HepG2 (cell line): Measurements from ENCODE around the gene GRIK2. TPM values are rescaled to one million over a fixed set of nuclear protein-coding genes. Genes with fewer than 3 reads are reported as not detected.

Experiments used
- ATAC-seq: fragments of 200-7000 bp; cut with Tn5 transposase; 3 replicates; pipeline ENCODE4 v1.9.1; 2020; ENCODE audit warnings: mild to moderate bottlenecking, moderate library complexity
- BruUV-seq: library from RNA; stranded (reverse); fragments of 400-500 nt; replicated peaks from 2 replicates; lab custom pipeline; 2021; lab: Mats Ljungman, UMichigan
- CTCF ChIA-PET: fragments of 300-600 bp; formaldehyde crosslinking; extraction: SDS; loops from one replicate; lab custom pipeline; 2021; ENCODE audit warnings: low total read pairs, inconsistent platforms, low intra/inter-chr PET ratio; lab: Yijun Ruan, JAX
- POLR2A ChIA-PET: fragments of 350-600 bp; sonication (Branson Sonifier 250); formaldehyde crosslinking; loops from one replicate; lab custom pipeline; 2020; ENCODE audit warnings: antibody characterized with exemption, inconsistent platforms; lab: Yijun Ruan, JAX
- DNase-seq: peaks from one replicate; pipeline ENCODE4 v3.0.0-alpha.2; 2015; ENCODE audit warnings: low spot score
- FAIRE-seq: peaks from 3 replicates; lab custom pipeline; 2011; peaks lifted over from hg19 to GRCh38; lab: Jason Lieb, UNC
- H2AFZ ChIP-seq: one replicate; pipeline ENCODE4 v1.6.1; 2011; ENCODE audit warnings: low read length, inconsistent platforms
- H3K27ac ChIP-seq: fragments of 300-600 bp; 3 replicates; pipeline ENCODE4 v1.8.0; 2011; ENCODE audit warnings: mixed run types, mild to moderate bottlenecking, mixed read lengths, low read length, inconsistent platforms; ENCODE audit not compliant: insufficient read depth; ENCODE audit errors: extremely low read length
- H3K27me3 ChIP-seq, 2 experiments: fragments of 200-600 bp in 1 of 2; 2 replicates in 1 of 2; 3 replicates in 1 of 2; pipeline versions ENCODE4 v1.6.0 to v1.8.0; 2011; ENCODE audit warnings: low read length in 2 of 2, mild to moderate bottlenecking in 2 of 2, moderate library complexity in 2 of 2, inconsistent platforms in 1 of 2; ENCODE audit not compliant: insufficient read depth in 2 of 2, control insufficient read depth in 1 of 2
- H3K36me3 ChIP-seq, 2 experiments: fragments of 200-600 bp in 1 of 2; replicated peaks in 1 of 2; 2 replicates in 1 of 2; 3 replicates in 1 of 2; pipeline versions ENCODE4 v1.5.1 to v1.8.0; 2011; ENCODE audit warnings: low read length in 2 of 2, inconsistent platforms in 1 of 2; ENCODE audit not compliant: insufficient read depth in 2 of 2, control insufficient read depth in 1 of 2
- H3K4me1 ChIP-seq: 2 replicates; pipeline ENCODE4 v1.5.1; 2012; ENCODE audit warnings: low read length, inconsistent platforms; ENCODE audit not compliant: insufficient read depth
- H3K4me2 ChIP-seq: 2 replicates; pipeline ENCODE4 v1.6.0; 2011; ENCODE audit warnings: low read depth, low read length, inconsistent platforms
- H3K4me3 ChIP-seq, 3 experiments: fragments of 200-600 bp in 1 of 3; sonication (generic), shearing (Covaris generic) in 1 of 3; replicated peaks in 1 of 3; 2 replicates each; pipeline ENCODE4 v1.5.1; 2011 to 2016; ENCODE audit warnings: low read length in 3 of 3, inconsistent platforms in 2 of 3, low read depth in 2 of 3, mild to moderate bottlenecking in 2 of 3, control low read depth in 1 of 3, mixed read lengths in 1 of 3; ENCODE audit not compliant: insufficient read depth in 1 of 3
- H3K79me2 ChIP-seq: one replicate; pipeline ENCODE4 v1.6.1; 2011; ENCODE audit warnings: low read length, inconsistent platforms; ENCODE audit not compliant: insufficient read depth
- H3K9ac ChIP-seq: 2 replicates; pipeline ENCODE4 v1.6.0; 2011; ENCODE audit warnings: mild to moderate bottlenecking, low read depth, low read length, inconsistent platforms; ENCODE audit not compliant: insufficient read depth
- H3K9me3 ChIP-seq: 2 replicates; pipeline ENCODE4 v1.5.1; 2012; ENCODE audit warnings: mild to moderate bottlenecking, low read length
- H4K20me1 ChIP-seq: 2 replicates; pipeline ENCODE4 v1.6.0; 2011; ENCODE audit warnings: inconsistent platforms, mild to moderate bottlenecking, low read length, moderate library complexity; ENCODE audit not compliant: insufficient read depth
- AKNA ChIP-seq: sonication (generic); formaldehyde crosslinking; IDR thresholded peaks from 2 replicates; pipeline ENCODE4 v1.4.0; 2020; ENCODE audit warnings: missing genetic modification reagents, borderline replicate concordance
- BCL6 ChIP-seq: IDR thresholded peaks from 2 replicates; pipeline ENCODE4 v1.6.1; 2016; ENCODE audit warnings: missing genetic modification reagents, missing compliant biosample characterization
- FOXP4 ChIP-seq: sonication (generic); formaldehyde crosslinking; IDR thresholded peaks from 2 replicates; pipeline ENCODE4 v1.4.0; 2020; ENCODE audit warnings: missing genetic modification reagents
- MYNN ChIP-seq: sonication (generic); formaldehyde crosslinking; IDR thresholded peaks from 2 replicates; pipeline ENCODE4 v1.4.0; 2020; ENCODE audit warnings: mild to moderate bottlenecking, low read depth, missing genetic modification reagents
- PITX1 ChIP-seq: sonication (generic); formaldehyde crosslinking; IDR thresholded peaks from 2 replicates; pipeline ENCODE4 v1.5.1; 2020; ENCODE audit warnings: mild to moderate bottlenecking, missing genetic modification reagents
- RARA ChIP-seq: IDR thresholded peaks from 2 replicates; pipeline ENCODE4 v1.6.1; 2016; ENCODE audit warnings: missing genetic modification reagents, missing compliant biosample characterization
- SIN3B ChIP-seq: fragments of 150-350 bp; IDR thresholded peaks from 2 replicates; pipeline ENCODE4 v1.6.1; 2014; ENCODE audit warnings: low read length
- STAT5B ChIP-seq: sonication (generic); formaldehyde crosslinking; IDR thresholded peaks from 2 replicates; pipeline ENCODE4 v1.4.0; 2020; ENCODE audit warnings: missing genetic modification reagents
- ZBTB4 ChIP-seq: sonication (generic); formaldehyde crosslinking; IDR thresholded peaks from 2 replicates; pipeline ENCODE4 v1.4.0; 2020; ENCODE audit warnings: missing genetic modification reagents, mild to moderate bottlenecking, borderline replicate concordance
- ZNF12 ChIP-seq: sonication (generic); formaldehyde crosslinking; IDR thresholded peaks from 2 replicates; pipeline ENCODE4 v1.5.0; 2020; ENCODE audit warnings: missing genetic modification reagents
- ZNF280B ChIP-seq: sonication (generic); formaldehyde crosslinking; IDR thresholded peaks from 2 replicates; pipeline ENCODE4 v1.5.0; 2020; ENCODE audit warnings: missing genetic modification reagents, mild to moderate bottlenecking, borderline replicate concordance
- ZNF292 ChIP-seq: sonication (generic); formaldehyde crosslinking; IDR thresholded peaks from 2 replicates; pipeline ENCODE4 v1.8.1; 2022; ENCODE audit warnings: mild to moderate bottlenecking, low read depth, missing genetic modification reagents, borderline replicate concordance
- ZNF749 ChIP-seq: sonication (generic); formaldehyde crosslinking; IDR thresholded peaks from 2 replicates; pipeline ENCODE4 v1.8.0; 2022; ENCODE audit warnings: mild to moderate bottlenecking, missing genetic modification reagents, moderate library complexity, borderline replicate concordance
- WGBS: methylation state at CpG from one replicate; pipeline ENCODE4 v1.1.6; 2017; ENCODE audit warnings: low lambda C conversion rate; 5-methylcytosine and 5-hydroxymethylcytosine counted together
- in situ Hi-C: cut with HindIII; loops from 2 replicates; pipeline ENCODE4 v1.10.0; 2017; ENCODE audit warnings: low pct_unique_long_range_greater_than_20kb; ENCODE audit not compliant: extremely low pct_ligation_motif_present
- intact Hi-C: fragments of 100-400 bp; cut with micrococcal nuclease; formaldehyde crosslinking; loops from one replicate; pipeline ENCODE4 v1.10.0; 2022; ENCODE audit not compliant: unreplicated experiment
- polyA plus RNA-seq, 8 experiments: library from polyadenylated mRNA; depleted of rRNA in 3 of 8; stranded (reverse) in 7 of 8; unstranded in 1 of 8; fragments of >200 nt; fragmentation: Illumina TruSeq in 4 of 8; extraction: Trizol in 4 of 8; gene quantifications; 2 replicates each; pipeline versions ENCODE4 v1.2.1 to v1.2.3, GENCODE V29; 2011 to 2016; ENCODE audit warnings: low read depth in 4 of 8, missing spikeins in 1 of 8, mixed read lengths in 1 of 8; ENCODE audit not compliant: insufficient read depth in 1 of 8
- total RNA-seq, 5 experiments: library from RNA; depleted of rRNA; stranded (reverse); fragments of >200 nt; fragmentation: Illumina TruSeq; extraction: Trizol; gene quantifications; 2 replicates each; pipeline ENCODE4 v1.2.3, GENCODE V29; 2016; ENCODE audit warnings: low read depth in 1 of 5

Gene GRIK2
- total and polyA plus RNA-seq, 2 of the 13 experiments (the other 11 are each of a cell fraction or from before 2014, with no cell fraction given): not detected

- H3K27me3 ChIP-seq: no peaks in the 10 kb centered on the region
- H3K4me3 ChIP-seq: no peak overlapping the region
- H3K27ac ChIP-seq: no peak overlapping the region
- WGBS: 0% methylated on average over 2 of the region's 2 CpGs
- TF ChIP-seq PITX1 (CRISPR knock-in tag) (no peak), STAT5B (CRISPR knock-in tag) (no peak), BCL6 (CRISPR knock-in tag) (no peak), ZNF749 (CRISPR knock-in tag) (no peak), FOXP4 (CRISPR knock-in tag) (no peak), MYNN (CRISPR knock-in tag) (no peak), SIN3B (no peak), ZNF280B (CRISPR knock-in tag) (no peak), ZNF12 (no peak), AKNA (CRISPR knock-in tag) (no peak), RARA (CRISPR knock-in tag) (no peak), ZNF292 (CRISPR knock-in tag) (no peak), ZBTB4 (CRISPR knock-in tag) (no peak)
- ChIA-PET CTCF (no interaction called here), POLR2A (no interaction called here)
- no peaks in the 10 kb centered on the region for H3K36me3 ChIP-seq
- BruUV-seq: no TSS peak
- ATAC-seq (no peak), FAIRE-seq (no peak), DNase-seq (no peak)
- no peak overlapping the region for H3K9ac ChIP-seq
- H3K4me1 ChIP-seq: no peaks in the 10 kb centered on the region
- intact Hi-C loops: no loop called here
- no peaks in the 10 kb centered on the region for H4K20me1 ChIP-seq
- no peak overlapping the region for H2AFZ ChIP-seq
- H3K4me2 ChIP-seq: no peak overlapping the region
- in situ Hi-C loops: no loop called here
- no peaks in the 10 kb centered on the region for H3K79me2 ChIP-seq
- H3K9me3 ChIP-seq: no peaks in the 10 kb centered on the region
Observed at GRCh38 chr6:101537753-101538316, 144.3 kb downstream of the GRIK2 start.
